Right cardiac atrium (tissue), 5 donors: ENCODE results near the gene EPG5. TPM values are rescaled to one million over a fixed set of nuclear protein-coding genes. Genes with fewer than 3 reads are reported as not detected.
A peak's percentile ranks its signal among the peaks of the same experiment; 100 is the strongest.

ENCODE experiments used
- ATAC-seq, 2 donors: fragments of 200-7000 bp; cut with Tn5 transposase; one replicate each; pipeline versions ENCODE4 v1.8.0 to v1.9.1; 2020; ENCODE audit warnings: moderate library complexity in 2 of 2, mild to moderate bottlenecking in 1 of 2
- DNase-seq, 3 donors: peaks; one replicate each; pipeline ENCODE4 v3.0.0-alpha.2; 2020
- H3K27ac ChIP-seq: one replicate; pipeline ENCODE4 v1.5.1; 2013; ENCODE audit warnings: mild to moderate bottlenecking, low read length, control low read depth, moderate library complexity
- H3K27me3 ChIP-seq: one replicate; pipeline ENCODE4 v1.6.1; 2013; ENCODE audit not compliant: control insufficient read depth, insufficient read depth
- H3K4me1 ChIP-seq: one replicate; pipeline ENCODE4 v1.6.1; 2013; ENCODE audit warnings: low read length; ENCODE audit not compliant: control insufficient read depth, insufficient read depth
- H3K4me3 ChIP-seq: one replicate; pipeline ENCODE4 v1.5.1; 2013; ENCODE audit warnings: low read length, control low read depth
- H3K9me3 ChIP-seq: one replicate; pipeline ENCODE4 v1.6.1; 2013; ENCODE audit warnings: low read length; ENCODE audit not compliant: control insufficient read depth
- WGBS: extraction: QIAGEN DNeasy Blood & Tissue Kit; methylation state at CpG from one replicate; pipeline ENCODE4 v1.1.7; 2013; 5-methylcytosine and 5-hydroxymethylcytosine counted together
- intact Hi-C, 4 donors: fragments of 100-400 bp; cut with DNase I; formaldehyde crosslinking; loops; one replicate each; pipeline versions ENCODE4 v1.11.0 to v1.14.0; 2022 to 2023
- polyA plus RNA-seq: library from polyadenylated mRNA; stranded (reverse); fragments of 200-250 nt; gene quantifications from one replicate; pipeline ENCODE4 v1.2.3, GENCODE V29; 2013
- total RNA-seq, 4 donors: library from RNA; stranded (reverse); fragmentation: NEBNext Ultra II Directional; extraction: Animal tissue kit (Norgen Biotek cat#: 25700); gene quantifications; one replicate each; pipeline ENCODE4 v1.2.1, GENCODE V29; 2021
- donor health status: healthy with polysubstance abuse.
- donor health status: DM: no; HTN: yes; CAD: no.
- donor health status: DM: no; HTN: no; CAD: no.
- donor health status: DM: no; HTN: yes; CAD: no; lungs with severe emphysema.
- donor health status: DM: yes; HTN: yes; CAD: no.

The EPG5 gene
- total and polyA plus RNA-seq, 5 donors: 8.2 to 22.0 (median 20.8) TPM

DNA sequence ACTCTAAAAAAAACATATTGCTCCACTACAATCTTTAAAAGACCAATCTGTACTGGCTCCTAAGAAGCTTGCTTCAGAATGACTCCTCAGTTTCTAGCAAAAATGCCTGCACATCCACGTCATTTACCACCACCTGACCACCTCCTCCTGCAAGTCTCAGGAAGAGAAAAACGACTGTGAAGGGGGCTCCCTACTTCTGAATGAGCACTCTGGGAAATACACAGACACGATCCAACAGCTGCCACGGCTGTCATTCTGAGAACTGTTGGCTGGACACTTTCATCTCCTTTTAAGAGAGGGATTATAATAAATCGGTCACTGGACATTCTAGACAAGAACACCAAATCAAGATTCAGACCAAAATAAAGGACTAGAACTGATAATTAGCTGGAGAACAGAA lies 21.5 kb downstream of the EPG5 start:
- no peak for DNase-seq
- Histone ChIP-seq H3K4me3 (no peak overlapping the region), H3K27ac (no peak overlapping the region), H3K4me1 (no peaks in the 10 kb centered on the region), H3K27me3 (no peaks in the 10 kb centered on the region), H3K9me3 (no peaks in the 10 kb centered on the region)
- intact Hi-C loops: no loop called here
- 81% methylated on average over 5 of the region's 5 CpGs for WGBS
- ATAC-seq: no peak

DNA sequence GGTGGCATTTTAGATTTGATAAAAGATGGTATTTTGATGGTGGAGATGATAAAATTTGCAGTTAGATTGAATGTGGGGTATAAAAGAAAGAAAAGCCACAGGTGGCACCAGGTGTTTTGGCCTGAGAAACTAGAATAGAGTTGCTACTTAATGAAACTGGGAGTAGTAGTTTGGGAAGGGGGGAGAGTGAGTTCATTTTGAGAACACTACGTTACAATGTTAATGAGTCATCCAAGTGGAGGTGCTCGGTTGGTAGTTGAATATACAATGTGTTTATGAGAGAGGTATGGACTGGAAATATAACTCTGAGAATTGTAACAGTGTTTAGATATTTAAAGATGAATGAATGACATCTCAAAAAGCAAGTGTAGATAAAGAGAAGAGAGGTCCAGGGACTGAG lies 26.4 kb downstream of the EPG5 start:
- no peaks in the 10 kb centered on the region for H3K9me3 ChIP-seq
- 96% methylated on average over 2 of the region's 2 CpGs for WGBS
- ATAC-seq (no peak), DNase-seq (no peak)
- no peak overlapping the region for H3K4me3 ChIP-seq
- no peak overlapping the region for H3K27ac ChIP-seq
- intact Hi-C loops: no loop called here
- no peaks in the 10 kb centered on the region for H3K4me1 ChIP-seq
- H3K27me3 ChIP-seq: no peaks in the 10 kb centered on the region

DNA sequence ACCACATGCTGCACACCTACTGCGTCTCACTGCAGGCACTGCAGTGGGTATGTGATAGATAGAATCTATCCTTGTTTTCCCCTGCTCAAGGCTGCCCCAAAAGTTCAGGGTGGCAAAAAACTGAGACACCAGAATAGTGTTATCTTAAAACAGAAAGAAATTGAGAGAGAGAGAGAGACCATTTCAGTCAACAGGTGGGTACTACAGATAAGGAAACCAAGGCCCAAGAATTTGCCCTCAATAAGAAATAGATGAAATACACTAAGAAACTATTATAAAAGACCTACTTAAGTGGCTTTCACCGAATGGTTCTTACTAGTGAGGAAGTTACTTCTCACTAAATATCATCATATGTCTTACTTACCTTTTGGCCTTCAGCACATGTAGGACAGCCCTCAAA lies 27.9 kb downstream of the EPG5 start:
- H3K4me3 ChIP-seq: no peak overlapping the region
- DNase-seq (no peak), ATAC-seq (no peak)
- H3K27me3 ChIP-seq: no peaks in the 10 kb centered on the region
- no peaks in the 10 kb centered on the region for H3K9me3 ChIP-seq
- 97% methylated on average over 2 of the region's 2 CpGs for WGBS
- no peaks in the 10 kb centered on the region for H3K4me1 ChIP-seq
- intact Hi-C loops: no loop called here
- no peak overlapping the region for H3K27ac ChIP-seq

DNA sequence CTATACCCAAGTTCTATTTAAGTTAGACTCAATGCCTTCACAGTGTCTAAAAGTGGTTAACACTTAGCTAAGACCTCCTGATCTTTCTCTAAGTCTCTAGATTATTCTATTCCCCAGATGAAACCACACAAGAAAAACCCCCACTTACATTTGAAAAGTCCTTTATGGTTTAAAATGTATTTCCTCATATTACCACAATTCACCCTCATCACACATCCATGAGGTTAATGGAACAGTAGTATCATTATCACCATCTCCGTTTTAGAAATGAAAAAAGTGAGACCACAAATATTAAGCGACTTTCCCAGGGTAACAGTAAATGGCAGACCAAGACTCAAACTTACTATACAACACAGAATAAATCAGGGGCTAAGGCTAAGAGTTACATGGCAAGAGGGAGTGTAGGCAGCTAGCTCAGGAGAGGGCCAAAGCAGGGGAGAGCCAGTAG lies 28.6 kb downstream of the EPG5 start:
- intact Hi-C loops: no loop called here
- Histone ChIP-seq H3K9me3 (no peaks in the 10 kb centered on the region), H3K4me3 (no peak overlapping the region), H3K4me1 (no peaks in the 10 kb centered on the region), H3K27ac (no peak overlapping the region), H3K27me3 (no peaks in the 10 kb centered on the region)
- no peak for DNase-seq
- 91% methylated on average over 2 of the region's 2 CpGs for WGBS
- ATAC-seq: no peak

DNA sequence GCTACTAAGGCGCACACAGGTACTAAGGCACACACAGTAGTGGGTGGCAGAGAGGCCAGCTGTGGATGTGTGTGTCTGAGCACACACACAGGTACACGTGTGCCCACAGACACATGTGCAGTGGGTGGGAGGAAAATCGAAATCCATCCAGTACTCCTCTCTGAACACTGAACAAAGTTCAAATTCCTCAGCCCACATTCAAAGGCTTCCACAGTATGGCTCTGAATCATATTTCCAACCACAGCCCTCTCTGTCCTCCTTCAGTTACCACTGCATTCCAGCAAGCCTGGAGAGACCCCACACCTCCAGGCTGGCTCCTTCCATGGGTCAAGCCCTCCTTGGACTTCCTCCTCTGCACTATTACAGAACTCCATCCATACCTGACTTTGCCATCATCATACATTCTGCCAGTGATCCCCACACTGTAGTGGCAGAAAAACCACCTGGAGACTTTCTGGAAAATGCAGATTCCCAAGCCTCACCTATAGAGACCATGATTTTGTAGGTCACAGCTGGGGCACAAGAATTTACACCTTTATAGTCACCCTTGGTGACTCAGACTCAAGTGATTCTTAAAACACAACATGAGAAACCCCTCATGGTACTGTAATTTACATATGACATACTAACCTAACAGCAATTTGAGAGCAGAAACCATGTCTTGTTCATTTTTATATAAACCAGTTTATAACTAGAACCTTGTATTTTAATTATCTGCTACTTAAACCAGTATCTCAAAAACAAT lies 31.4 kb downstream of the EPG5 start:
- no peak for DNase-seq
- no peaks in the 10 kb centered on the region for H3K27me3 ChIP-seq
- intact Hi-C loops: no loop called here
- no peak for ATAC-seq
- H3K9me3 ChIP-seq: no peaks in the 10 kb centered on the region
- peaks cover 2% of the 10 kb centered on the region for H3K4me1 ChIP-seq
- H3K27ac ChIP-seq: no peak overlapping the region
- 94% methylated on average over 3 of the region's 3 CpGs for WGBS
- no peak overlapping the region for H3K4me3 ChIP-seq

DNA sequence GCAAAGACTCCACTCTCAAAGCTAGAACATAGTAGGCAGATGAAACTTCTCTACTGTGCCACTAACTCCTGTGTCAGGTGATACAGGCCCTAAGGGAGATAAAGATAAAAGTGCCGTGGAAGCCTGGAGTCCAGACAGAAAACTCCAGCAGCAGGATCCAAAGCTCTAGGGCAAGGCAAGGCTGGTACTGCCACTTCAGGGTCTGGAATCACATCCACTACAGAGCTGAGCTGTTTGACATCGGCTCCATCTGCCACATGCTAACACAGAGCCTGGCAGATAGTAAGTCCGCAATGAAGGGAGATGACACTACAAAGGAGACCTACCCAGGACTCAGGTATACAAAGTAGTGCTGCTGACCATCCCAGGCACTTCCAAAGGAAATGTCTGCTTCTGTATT lies 34.4 kb downstream of the EPG5 start:
- 69% methylated on average over 3 of the region's 3 CpGs for WGBS
- intact Hi-C loops: no loop called here
- ATAC-seq: peak; percentile 48 to 64

DNA sequence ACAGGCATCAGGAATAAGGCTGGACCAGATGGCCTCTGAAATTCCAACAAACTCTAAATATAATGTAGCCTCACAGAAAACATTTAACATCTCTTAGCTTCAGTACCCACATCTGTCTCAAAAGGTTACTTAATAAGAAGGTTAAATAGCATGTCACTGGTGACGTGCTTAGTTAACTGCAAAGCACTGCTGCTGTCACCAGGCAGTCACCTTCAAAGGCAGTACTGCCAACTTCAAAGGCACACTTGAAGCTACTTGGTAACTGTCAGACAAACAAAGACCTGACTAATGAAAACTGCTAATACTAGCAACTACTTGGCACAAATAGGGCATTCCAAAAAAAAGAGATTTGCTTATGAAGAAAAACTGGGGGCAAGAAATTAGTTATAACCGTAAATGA lies 36.2 kb downstream of the EPG5 start:
- DNase-seq: no peak
- intact Hi-C loops: no loop called here
- 71% methylated on average over 2 of the region's 2 CpGs for whole genome bisulfite sequencing
- Histone ChIP-seq H3K9me3 (no peaks in the 10 kb centered on the region), H3K4me3 (no peak overlapping the region), H3K4me1 (peaks cover 2% of the 10 kb centered on the region), H3K27ac (no peak overlapping the region), H3K27me3 (no peaks in the 10 kb centered on the region)
- peak; percentile 86 to 89 for ATAC-seq

More for the DNA sequence above, 34.4 kb downstream of the EPG5 start:
- Histone ChIP-seq H3K27me3 (no peaks in the 10 kb centered on the region), H3K27ac (peak overlapping the region; percentile 78), H3K9me3 (no peaks in the 10 kb centered on the region), H3K4me3 (no peak overlapping the region), H3K4me1 (peaks cover 2% of the 10 kb centered on the region)
- DNase-seq: no peak

DNA sequence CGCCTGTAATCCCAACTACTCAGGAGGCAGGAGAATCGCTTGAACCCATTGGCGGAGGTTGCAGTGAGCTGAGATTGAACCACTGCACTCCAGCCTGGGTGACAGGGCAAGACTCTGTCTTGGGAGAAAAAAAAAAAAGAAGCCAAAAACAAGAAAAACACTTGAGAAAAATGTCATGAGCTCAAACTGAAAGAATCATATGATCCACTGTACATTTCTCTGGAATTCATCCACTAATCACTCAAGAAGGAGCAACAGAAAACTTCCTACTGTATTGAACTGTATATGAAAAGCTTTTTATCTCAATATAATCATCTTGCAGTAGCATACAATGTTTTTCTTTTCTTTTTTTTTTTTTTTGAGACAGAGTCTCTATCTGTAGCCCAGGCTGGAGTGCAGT lies 40.4 kb downstream of the EPG5 start:
- DNase-seq (no peak), ATAC-seq (no peak)
- no peak overlapping the region for H3K27ac ChIP-seq
- H3K27me3 ChIP-seq: no peaks in the 10 kb centered on the region
- 98% methylated on average over 3 of the region's 3 CpGs for WGBS
- intact Hi-C loops: no loop called here
- no peaks in the 10 kb centered on the region for H3K9me3 ChIP-seq
- H3K4me3 ChIP-seq: no peak overlapping the region
- no peaks in the 10 kb centered on the region for H3K4me1 ChIP-seq

DNA sequence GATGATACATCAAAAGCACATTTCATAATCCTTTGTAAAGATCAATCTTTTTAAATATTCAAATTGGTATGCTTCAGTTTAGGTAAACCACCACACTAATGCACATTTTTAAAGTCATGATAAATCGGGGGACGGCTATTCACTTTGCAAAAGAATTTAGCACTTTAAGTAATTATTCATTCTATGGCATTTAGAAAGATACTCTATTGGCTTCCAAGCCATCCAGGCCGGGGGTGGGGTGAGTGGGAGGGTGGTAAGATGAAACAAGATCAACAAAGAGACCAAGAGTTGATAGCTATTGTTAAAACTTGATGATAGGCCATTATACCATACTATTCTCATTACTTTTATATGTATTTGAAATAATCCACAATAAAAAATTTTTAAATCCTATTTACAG lies 41.0 kb downstream of the EPG5 start:
- no peak overlapping the region for H3K27ac ChIP-seq
- no peak for DNase-seq
- 84% methylated on average over 3 of the region's 3 CpGs for WGBS
- H3K4me1 ChIP-seq: no peaks in the 10 kb centered on the region
- no peak for ATAC-seq
- H3K4me3 ChIP-seq: no peak overlapping the region
- H3K9me3 ChIP-seq: no peaks in the 10 kb centered on the region
- intact Hi-C loops: no loop called here
- H3K27me3 ChIP-seq: no peaks in the 10 kb centered on the region

DNA sequence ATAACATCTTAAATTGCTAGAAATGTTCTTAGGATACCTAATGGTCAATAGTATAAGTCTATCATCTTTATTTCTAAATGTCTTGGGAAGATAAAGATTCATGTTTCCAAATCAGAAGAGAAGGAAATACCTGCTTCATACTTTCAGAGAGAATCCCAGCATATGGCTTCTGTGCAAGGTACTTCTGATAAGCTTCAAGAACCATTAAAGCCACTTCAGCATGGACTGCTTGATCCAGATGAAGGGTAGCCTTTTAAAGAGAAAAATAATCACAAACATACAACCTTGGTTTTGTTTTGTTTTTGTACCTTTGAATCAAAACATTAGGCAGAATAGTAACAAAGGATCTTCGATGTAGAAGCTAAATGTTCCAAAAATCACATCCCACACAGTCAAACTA lies 44.0 kb downstream of the EPG5 start:
- 98% methylated on average over 1 of the region's 1 CpG for WGBS
- no peak overlapping the region for H3K4me3 ChIP-seq
- H3K9me3 ChIP-seq: no peaks in the 10 kb centered on the region
- no peak overlapping the region for H3K27ac ChIP-seq
- DNase-seq (no peak), ATAC-seq (no peak)
- intact Hi-C loops: no loop called here
- H3K27me3 ChIP-seq: no peaks in the 10 kb centered on the region
- peaks cover 7% of the 10 kb centered on the region for H3K4me1 ChIP-seq

DNA sequence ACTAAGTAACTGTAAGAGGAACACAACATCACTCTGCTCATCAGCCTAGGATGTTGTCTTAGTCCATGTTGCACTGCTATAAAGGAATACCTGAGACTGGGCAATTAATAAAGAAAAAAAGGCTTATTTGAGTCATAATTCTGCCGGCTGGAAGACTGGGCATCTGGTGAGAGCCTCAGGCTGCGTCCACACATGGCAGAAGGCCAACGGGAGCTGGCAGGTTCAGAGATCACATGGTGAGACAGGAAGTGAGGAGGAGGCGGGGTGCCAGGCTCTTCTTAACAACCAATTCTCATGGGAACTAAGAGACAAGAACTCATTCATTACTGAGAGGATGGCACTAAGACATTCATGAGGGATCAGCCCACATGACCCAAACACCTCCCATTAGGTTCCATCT lies 46.8 kb downstream of the EPG5 start:
- WGBS: 25% methylated on average over 4 of the region's 4 CpGs
- Histone ChIP-seq H3K27me3 (no peaks in the 10 kb centered on the region), H3K27ac (no peak overlapping the region), H3K9me3 (no peaks in the 10 kb centered on the region), H3K4me1 (peaks cover 7% of the 10 kb centered on the region), H3K4me3 (no peak overlapping the region)
- DNase-seq: peak; percentile 81 to 94 (median 93)
- intact Hi-C loops: no loop called here
- ATAC-seq: peak; percentile 86 to 87

DNA sequence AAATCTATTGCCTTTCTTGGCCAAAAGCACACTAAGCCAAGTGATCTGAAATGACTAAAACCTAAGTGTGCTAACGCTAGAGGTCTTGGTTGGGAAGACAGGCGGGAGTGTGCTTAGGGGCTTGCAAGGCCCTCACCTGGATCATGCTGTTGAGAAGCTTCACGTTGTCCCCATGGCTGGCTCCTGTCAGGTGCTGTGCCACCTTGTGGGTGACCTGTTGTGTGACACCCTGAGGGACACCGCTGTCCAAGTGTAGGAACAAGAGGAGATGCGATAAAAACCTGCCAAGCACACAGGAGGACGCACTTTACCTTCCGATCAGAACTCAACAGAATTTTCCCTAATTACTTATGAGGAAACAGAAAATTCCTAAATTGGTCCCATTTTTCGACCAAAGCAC lies 50.8 kb downstream of the EPG5 start:
- intact Hi-C loops: no loop called here
- DNase-seq (no peak), ATAC-seq (no peak)
- 92% methylated on average over 8 of the region's 8 CpGs for whole genome bisulfite sequencing
- Histone ChIP-seq H3K27ac (no peak overlapping the region), H3K4me1 (peaks cover 7% of the 10 kb centered on the region), H3K9me3 (no peaks in the 10 kb centered on the region), H3K4me3 (no peak overlapping the region), H3K27me3 (no peaks in the 10 kb centered on the region)
